HFFc6 (cell line): ENCODE results near the gene LRRC3B. TPM values are rescaled to one million over a fixed set of nuclear protein-coding genes. Genes with fewer than 3 reads are reported as not detected.

Source experiments
- DNase-seq: peaks from one replicate; pipeline ENCODE4 v3.0.0-alpha.2; 2018
- H3K27ac Mint-ChIP-seq: 2 replicates; pipeline ENCODE4 v1.8.0; 2020; ENCODE audit warnings: mild to moderate bottlenecking, mixed read lengths
- H3K27me3 Mint-ChIP-seq: 2 replicates; pipeline ENCODE4 v1.8.0; 2021; ENCODE audit warnings: mild to moderate bottlenecking, moderate library complexity, mixed read lengths; ENCODE audit not compliant: insufficient read depth
- H3K36me3 Mint-ChIP-seq: 2 replicates; pipeline ENCODE4 v1.8.0; 2021; ENCODE audit warnings: low read depth, mixed read lengths
- H3K4me1 Mint-ChIP-seq: 2 replicates; pipeline ENCODE4 v1.8.0; 2020; ENCODE audit warnings: low read depth, mixed read lengths
- H3K4me3 Mint-ChIP-seq: 2 replicates; pipeline ENCODE4 v1.8.0; 2020; ENCODE audit warnings: mild to moderate bottlenecking, moderate library complexity, mixed read lengths
- H3K9me3 Mint-ChIP-seq: 2 replicates; pipeline ENCODE4 v1.8.0; 2020; ENCODE audit warnings: mild to moderate bottlenecking, mixed read lengths
- total RNA-seq, 6 experiments: library from RNA; stranded (reverse); fragmentation: NEBNext Ultra II Directional; extraction: Animal tissue kit (Norgen Biotek cat#: 25700); gene quantifications; 2 replicates in 1 of 6; 3 replicates in 5 of 6; pipeline ENCODE4 v1.2.3, GENCODE V29; 2021
- TF ChIP-seq, protein P1 (sequence below): fragments of 200-600 bp; sonication (generic); IDR thresholded peaks from 2 replicates; pipeline ENCODE4 v1.5.0; 2021; ENCODE audit warnings: antibody characterized with exemption, mild to moderate bottlenecking

Gene LRRC3B
- total RNA-seq, 6 experiments from 2014 or later: not detected

GRCh38 chr3:26712211-26713026, 89.8 kb downstream of the LRRC3B start:
- Mint-ChIP-seq H3K9me3 (peaks cover 37% of the 10 kb centered on the region), H3K27ac (no peak overlapping the region), H3K4me1 (no peaks in the 10 kb centered on the region), H3K4me3 (no peak overlapping the region), H3K27me3 (no peaks in the 10 kb centered on the region), H3K36me3 (no peaks in the 10 kb centered on the region)
- TF ChIP-seq, protein P1, sequence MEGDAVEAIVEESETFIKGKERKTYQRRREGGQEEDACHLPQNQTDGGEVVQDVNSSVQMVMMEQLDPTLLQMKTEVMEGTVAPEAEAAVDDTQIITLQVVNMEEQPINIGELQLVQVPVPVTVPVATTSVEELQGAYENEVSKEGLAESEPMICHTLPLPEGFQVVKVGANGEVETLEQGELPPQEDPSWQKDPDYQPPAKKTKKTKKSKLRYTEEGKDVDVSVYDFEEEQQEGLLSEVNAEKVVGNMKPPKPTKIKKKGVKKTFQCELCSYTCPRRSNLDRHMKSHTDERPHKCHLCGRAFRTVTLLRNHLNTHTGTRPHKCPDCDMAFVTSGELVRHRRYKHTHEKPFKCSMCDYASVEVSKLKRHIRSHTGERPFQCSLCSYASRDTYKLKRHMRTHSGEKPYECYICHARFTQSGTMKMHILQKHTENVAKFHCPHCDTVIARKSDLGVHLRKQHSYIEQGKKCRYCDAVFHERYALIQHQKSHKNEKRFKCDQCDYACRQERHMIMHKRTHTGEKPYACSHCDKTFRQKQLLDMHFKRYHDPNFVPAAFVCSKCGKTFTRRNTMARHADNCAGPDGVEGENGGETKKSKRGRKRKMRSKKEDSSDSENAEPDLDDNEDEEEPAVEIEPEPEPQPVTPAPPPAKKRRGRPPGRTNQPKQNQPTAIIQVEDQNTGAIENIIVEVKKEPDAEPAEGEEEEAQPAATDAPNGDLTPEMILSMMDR: peak; percentile 78
- no peak for DNase-seq

GRCh38 chr3:26713091-26713490, 90.5 kb downstream of the LRRC3B start:
- H3K4me1 Mint-ChIP-seq: no peaks in the 10 kb centered on the region

GRCh38 chr3:26714485-26714884, 91.9 kb downstream of the LRRC3B start:
- TF ChIP-seq, protein P1: no peak
- no peaks in the 10 kb centered on the region for H3K4me1 Mint-ChIP-seq
- H3K27ac Mint-ChIP-seq: no peak overlapping the region

More at GRCh38 chr3:26713091-26713490, 90.5 kb downstream of the LRRC3B start:
- Mint-ChIP-seq H3K4me3 (no peak overlapping the region), H3K36me3 (no peaks in the 10 kb centered on the region), H3K9me3 (peaks cover 38% of the 10 kb centered on the region), H3K27ac (no peak overlapping the region), H3K27me3 (no peaks in the 10 kb centered on the region)
- TF ChIP-seq, protein P1: no peak
- DNase-seq: no peak

GRCh38 chr3:26715431-26715830, 92.9 kb downstream of the LRRC3B start:
- Mint-ChIP-seq H3K36me3 (no peaks in the 10 kb centered on the region), H3K4me3 (no peak overlapping the region), H3K9me3 (peaks cover 36% of the 10 kb centered on the region), H3K27me3 (0 out of 2 replicates have a peak, but pooled peaks cover 1% of the 10 kb centered on the region), H3K4me1 (no peaks in the 10 kb centered on the region), H3K27ac (no peak overlapping the region)
- TF ChIP-seq, protein P1: no peak
- DNase-seq: no peak

More at GRCh38 chr3:26714485-26714884, 91.9 kb downstream of the LRRC3B start:
- Mint-ChIP-seq H3K4me3 (no peak overlapping the region), H3K36me3 (no peaks in the 10 kb centered on the region), H3K27me3 (no peaks in the 10 kb centered on the region), H3K9me3 (peaks cover 38% of the 10 kb centered on the region)
- DNase-seq: no peak

DNA sequence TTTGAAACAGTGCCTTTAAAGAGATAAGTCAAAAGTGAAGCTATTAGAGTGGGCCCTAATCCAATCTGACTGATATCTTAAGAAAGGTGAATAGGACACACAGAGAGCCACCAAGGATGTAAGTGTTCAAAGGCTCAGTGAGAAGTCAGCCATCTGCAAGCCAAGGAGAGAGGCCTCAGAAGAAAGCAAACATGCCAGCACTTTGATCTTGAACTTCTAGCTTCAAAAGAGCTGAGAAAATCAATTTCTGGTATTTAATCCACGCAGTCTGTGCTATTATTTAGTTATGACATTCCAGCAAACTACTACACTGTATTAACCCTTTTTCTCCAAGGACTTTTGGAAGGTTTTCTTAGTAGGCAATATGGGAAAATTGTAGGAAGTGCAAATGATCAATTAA, 95.7 kb downstream of the LRRC3B start:
- H3K4me1 Mint-ChIP-seq: no peaks in the 10 kb centered on the region
- H3K4me3 Mint-ChIP-seq: no peak overlapping the region
- DNase-seq: no peak
- no peak overlapping the region for H3K27ac Mint-ChIP-seq
- H3K36me3 Mint-ChIP-seq: no peaks in the 10 kb centered on the region
- TF ChIP-seq, protein P1: no peak
- 0 out of 2 replicates have a peak, but pooled peaks cover 1% of the 10 kb centered on the region for H3K27me3 Mint-ChIP-seq
- H3K9me3 Mint-ChIP-seq: peaks cover 48% of the 10 kb centered on the region
